Measurements from ENCODE around the gene C1orf35.

C1orf35 gene

GRCh38 chr1:228064296-228064695 lies 38.8 kb downstream of the C1orf35 start:
- DNase-seq (ENCODE audit: low read depth in 3 of 3, low spot score in 1 of 3), result no peak

GRCh38 chr1:228063251-228064191 lies 39.6 kb downstream of the C1orf35 start:
- DNase-seq (ENCODE audit: low read depth in 3 of 3, low spot score in 1 of 3), result no peak

- DNase-seq (ENCODE audit: low read depth in 3 of 3, low spot score in 1 of 3), result no peak
Observed at GRCh38 chr1:228062812-228063211, 40.3 kb downstream of the C1orf35 start.

DNA sequence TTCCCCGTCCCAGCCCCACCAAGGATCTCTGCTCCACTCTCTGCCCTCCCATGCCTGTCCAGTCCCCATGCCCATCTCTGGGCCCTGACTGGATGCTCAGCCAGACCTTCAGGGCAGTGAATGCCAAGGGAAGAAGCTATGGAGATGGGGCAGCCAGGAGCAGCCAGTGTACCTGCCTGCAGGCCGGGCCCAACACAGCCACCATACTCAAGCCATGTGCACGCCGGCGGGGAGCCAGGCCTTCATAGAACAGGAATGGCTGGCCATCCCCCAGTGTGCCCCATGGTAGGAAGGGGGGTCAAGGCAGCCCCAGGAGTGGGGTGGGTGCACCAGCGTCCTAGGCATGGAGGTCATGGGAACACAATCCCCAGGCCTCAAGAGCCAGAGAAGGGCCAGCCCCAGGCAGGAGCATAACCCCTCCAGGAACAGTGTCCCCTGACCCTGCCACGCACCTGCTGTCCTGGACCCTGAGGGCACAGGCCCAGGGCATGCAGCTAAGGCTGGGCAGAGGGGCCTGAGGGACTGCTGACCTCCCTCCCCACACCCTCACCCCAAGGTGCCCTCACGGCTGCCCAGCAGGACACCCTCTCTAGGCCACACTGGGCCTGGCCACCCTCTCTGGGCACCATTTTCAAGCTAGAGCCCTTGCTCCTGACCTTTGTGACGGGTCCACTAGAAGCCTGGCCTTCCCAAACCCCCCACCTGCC lies 40.9 kb downstream of the C1orf35 start:
- DNase-seq (ENCODE audit: low read depth in 3 of 3, low spot score in 1 of 3), result no peak

- no peak for DNase-seq (ENCODE audit: low read depth in 3 of 3, low spot score in 1 of 3)
Observed at GRCh38 chr1:228061411-228062084, 41.6 kb downstream of the C1orf35 start.

GRCh38 chr1:228060458-228061190 lies 42.5 kb downstream of the C1orf35 start:
- no peak for DNase-seq (ENCODE audit: low read depth in 3 of 3, low spot score in 1 of 3)

DNA sequence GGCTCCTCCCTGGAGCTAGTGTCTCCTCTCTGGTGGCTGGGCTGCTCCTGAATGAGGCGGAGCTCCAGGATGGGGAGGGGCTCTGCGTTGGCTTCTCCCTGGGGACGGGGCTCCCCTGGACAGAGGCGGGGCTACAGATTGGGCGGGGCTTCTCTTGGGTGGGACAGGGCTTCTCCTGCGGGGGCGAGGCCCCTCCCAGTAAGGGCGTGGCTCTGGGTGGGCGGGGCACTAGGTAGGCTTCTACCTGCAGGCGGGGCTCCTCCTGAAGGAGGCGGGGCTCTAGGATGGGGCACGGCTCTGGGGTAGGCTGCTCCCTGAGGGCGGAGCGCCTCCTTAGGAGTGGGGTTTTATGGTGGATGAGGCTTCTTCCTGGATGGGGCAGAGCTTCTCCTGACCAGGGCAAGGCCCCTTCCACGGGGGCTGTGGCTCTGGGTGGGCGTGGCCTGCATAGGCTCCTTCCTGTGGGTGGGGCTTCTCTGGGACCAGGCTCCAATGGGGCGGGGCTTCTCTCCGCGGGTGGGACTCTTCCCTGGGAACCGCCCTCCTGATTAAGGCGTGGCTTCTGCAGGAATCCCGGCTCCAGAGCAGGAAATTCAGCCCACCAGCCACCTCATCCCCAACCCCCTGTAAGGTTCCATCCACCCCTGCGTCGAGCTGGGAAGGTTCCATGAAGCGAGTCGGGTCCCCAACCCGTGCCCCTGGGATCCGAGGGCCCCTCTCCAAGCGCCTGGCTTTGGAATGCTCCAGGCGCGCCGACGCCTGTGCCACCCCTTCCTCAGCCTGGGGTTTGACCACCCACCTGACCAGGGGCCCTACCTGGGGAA lies 43.3 kb downstream of the C1orf35 start:
- DNase-seq (ENCODE audit: low read depth in 3 of 3, low spot score in 1 of 3), result peak in 2 of 3 donors; percentile 26 to 49

DNA sequence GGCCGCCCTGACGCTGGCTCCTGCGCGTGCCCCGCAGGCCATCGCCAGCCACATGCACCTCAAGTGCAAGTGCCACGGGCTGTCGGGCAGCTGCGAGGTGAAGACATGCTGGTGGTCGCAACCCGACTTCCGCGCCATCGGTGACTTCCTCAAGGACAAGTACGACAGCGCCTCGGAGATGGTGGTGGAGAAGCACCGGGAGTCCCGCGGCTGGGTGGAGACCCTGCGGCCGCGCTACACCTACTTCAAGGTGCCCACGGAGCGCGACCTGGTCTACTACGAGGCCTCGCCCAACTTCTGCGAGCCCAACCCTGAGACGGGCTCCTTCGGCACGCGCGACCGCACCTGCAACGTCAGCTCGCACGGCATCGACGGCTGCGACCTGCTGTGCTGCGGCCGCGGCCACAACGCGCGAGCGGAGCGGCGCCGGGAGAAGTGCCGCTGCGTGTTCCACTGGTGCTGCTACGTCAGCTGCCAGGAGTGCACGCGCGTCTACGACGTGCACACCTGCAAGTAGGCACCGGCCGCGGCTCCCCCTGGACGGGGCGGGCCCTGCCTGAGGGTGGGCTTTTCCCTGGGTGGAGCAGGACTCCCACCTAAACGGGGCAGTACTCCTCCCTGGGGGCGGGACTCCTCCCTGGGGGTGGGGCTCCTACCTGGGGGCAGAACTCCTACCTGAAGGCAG lies 44.0 kb downstream of the C1orf35 start:
- DNase-seq (ENCODE audit: low read depth in 3 of 3, low spot score in 1 of 3), result no peak

GRCh38 chr1:228058172-228058948 lies 44.8 kb downstream of the C1orf35 start:
- no peak for DNase-seq (ENCODE audit: low read depth in 3 of 3, low spot score in 1 of 3)
